Panc1 (cell line): ENCODE results near the gene KRT84. TPM values are rescaled to one million over a fixed set of nuclear protein-coding genes. Genes with fewer than 3 reads are reported as not detected.

Experiments
- ATAC-seq: fragments of 200-7000 bp; cut with Tn5 transposase; 2 replicates; pipeline ENCODE4 v1.9.1; 2020; ENCODE audit warnings: mild to moderate bottlenecking, moderate library complexity
- BruUV-seq: library from RNA; stranded (reverse); fragments of 400-500 nt; replicated peaks from 2 replicates; lab custom pipeline; 2021; lab: Mats Ljungman, UMichigan
- CTCF ChIA-PET: fragments of 300-600 bp; sonication (Branson Sonifier 250); formaldehyde crosslinking; loops from one replicate; lab custom pipeline; 2022; ENCODE audit warnings: antibody characterized with exemption; lab: Charles Lee
- POLR2A ChIA-PET: fragments of 300-600 bp; sonication (Branson Sonifier 250); formaldehyde crosslinking; loops from one replicate; lab custom pipeline; 2022; ENCODE audit warnings: antibody characterized with exemption; lab: Charles Lee
- DNase-seq: peaks from one replicate; pipeline ENCODE4 v3.0.0-alpha.2; 2010; ENCODE audit warnings: low read depth, low spot score
- H3K27ac ChIP-seq: 2 replicates; pipeline ENCODE4 v1.5.1; 2011; ENCODE audit warnings: mild to moderate bottlenecking, low read length, inconsistent platforms
- H3K27me3 ChIP-seq: fragments of 200-500 bp; sonication (Bioruptor generic); 2 replicates; pipeline ENCODE4 v1.6.0; 2014; ENCODE audit warnings: low read length, inconsistent platforms; ENCODE audit not compliant: control insufficient read depth, insufficient read depth
- H3K36me3 ChIP-seq: fragments of 200-500 bp; sonication (Bioruptor generic); 2 replicates; pipeline ENCODE4 v1.5.1; 2014; ENCODE audit warnings: inconsistent platforms, mild to moderate bottlenecking, low read length, moderate library complexity; ENCODE audit not compliant: control insufficient read depth, insufficient read depth
- H3K4me1 ChIP-seq: 2 replicates; pipeline ENCODE4 v1.5.1; 2011; ENCODE audit warnings: inconsistent platforms, mild to moderate bottlenecking, low read length, moderate library complexity; ENCODE audit not compliant: control insufficient read depth, insufficient read depth
- H3K4me3 ChIP-seq, 2 experiments: 2 replicates each; pipeline ENCODE4 v1.5.1; 2011 to 2012; ENCODE audit warnings: low read depth in 2 of 2, low read length in 2 of 2, mild to moderate bottlenecking in 2 of 2, inconsistent platforms in 1 of 2, moderate library complexity in 1 of 2
- H3K9me3 ChIP-seq: fragments of 200-500 bp; sonication (Bioruptor generic); 2 replicates; pipeline ENCODE4 v1.5.1; 2014; ENCODE audit warnings: low read depth, mild to moderate bottlenecking, inconsistent platforms, low read length, moderate library complexity; ENCODE audit not compliant: control insufficient read depth, insufficient read depth
- CTCF ChIP-seq: fragments of 450-650 bp; IDR thresholded peaks from 2 replicates; pipeline ENCODE4 v1.5.1; 2017; ENCODE audit warnings: mild to moderate bottlenecking
- POLR2AphosphoS5 ChIP-seq: IDR thresholded peaks from 2 replicates; pipeline ENCODE4 v1.6.1; 2012; ENCODE audit warnings: mild to moderate bottlenecking, low read depth, low read length, moderate library complexity
- REST ChIP-seq, 2 experiments: IDR thresholded peaks; 2 replicates each; pipeline ENCODE4 v1.6.1; 2011 to 2012; ENCODE audit warnings: low read depth in 2 of 2, control low read depth in 1 of 2, low read length in 1 of 2, mild to moderate bottlenecking in 1 of 2, moderate library complexity in 1 of 2; ENCODE audit not compliant: insufficient read depth in 1 of 2
- SIN3A ChIP-seq: IDR thresholded peaks from 2 replicates; pipeline ENCODE4 v1.6.1; 2012; ENCODE audit warnings: low read depth, mild to moderate bottlenecking, low read length, moderate library complexity, borderline replicate concordance; ENCODE audit not compliant: insufficient read depth
- TCF7L2 ChIP-seq: IDR thresholded peaks from 2 replicates; pipeline ENCODE4 v1.6.1; 2011; ENCODE audit warnings: mild to moderate bottlenecking, low read depth, low read length, inconsistent platforms
- in situ Hi-C: cut with HindIII; loops from 2 replicates; pipeline ENCODE4 v1.10.0; 2016; ENCODE audit warnings: low sequenced_read_pairs, low pct_unique_long_range_greater_than_20kb
- intact Hi-C: fragments of 100-400 bp; cut with micrococcal nuclease; formaldehyde crosslinking; loops from one replicate; pipeline ENCODE4 v1.10.0; 2022; ENCODE audit not compliant: unreplicated experiment
- total RNA-seq: library from RNA; stranded (reverse); gene quantifications from one replicate; pipeline ENCODE4 v1.2.1, GENCODE V29; 2021; ENCODE audit not compliant: unreplicated experiment

KRT84 gene
- total RNA-seq, 1 experiment from 2014 or later = not detected

GRCh38 chr12:52425466-52425865, 40.0 kb upstream of the KRT84 start:
- no TSS peak for BruUV-seq
- in situ Hi-C loops (no loop called here), intact Hi-C loops (no loop called here)
- Histone ChIP-seq H3K27ac (no peak overlapping the region), H3K4me1 (no peaks in the 10 kb centered on the region), H3K9me3 (no peaks in the 10 kb centered on the region), H3K36me3 (no peaks in the 10 kb centered on the region), H3K4me3 (no peak overlapping the region), H3K27me3 (peaks cover 8% of the 10 kb centered on the region)
- DNase-seq (no peak), ATAC-seq (no peak)
- TF ChIP-seq REST (IDR thresholded peaks at IDR 0.05; ENCODE audit: insufficient read depth in 1 of 2, low read depth in 2 of 2, low read length in 1 of 2) = no peak
- no peak for TF ChIP-seq CTCF
- TF ChIP-seq SIN3A = no peak
- no peak for TF ChIP-seq TCF7L2
- TF ChIP-seq POLR2AphosphoS5 = no peak
- ChIA-PET CTCF (no interaction called here), POLR2A (no interaction called here)

GRCh38 chr12:52423661-52424500, 38.4 kb upstream of the KRT84 start:
- intact Hi-C loops = no loop called here
- H3K27ac ChIP-seq = no peak overlapping the region
- in situ Hi-C loops = no loop called here
- ATAC-seq (0 out of 2 replicates have a peak, but pooled peaks have one; percentile 31), DNase-seq (no peak)
- no peaks in the 10 kb centered on the region for H3K9me3 ChIP-seq
- TF ChIP-seq CTCF (no peak), TCF7L2 (no peak), REST (IDR thresholded peaks at IDR 0.05; ENCODE audit: insufficient read depth in 1 of 2, low read depth in 2 of 2, low read length in 1 of 2) (no peak), SIN3A (no peak), POLR2AphosphoS5 (no peak)
- H3K4me3 ChIP-seq = no peak overlapping the region
- ChIA-PET CTCF (interaction anchor here (0.6 kb wide), 1 partner anchor 16 kb away, joined by 4 read pairs; no protein-coding TSS in a partner anchor), POLR2A (no interaction called here)
- no peaks in the 10 kb centered on the region for H3K36me3 ChIP-seq
- H3K27me3 ChIP-seq = no peaks in the 10 kb centered on the region
- no TSS peak for BruUV-seq
- no peaks in the 10 kb centered on the region for H3K4me1 ChIP-seq
